Measurements from ENCODE around the gene SAMD11. TPM values are rescaled to one million over a fixed set of nuclear protein-coding genes. Genes with fewer than 3 reads are reported as not detected.

SAMD11 gene
- total and polyA plus RNA-seq, 8 donors: 3.5 to 23.3 (median 4.6) TPM; not detected in 1

GRCh38 chr1:907611-908451, 15.9 kb upstream of the SAMD11 start:
- whole genome bisulfite sequencing, 5 donors: 85 to 91% (median 86%) methylated on average over 13 to 17 of the region's 17 CpGs
- peaks cover 0 to 68% (median 18%) of the 10 kb centered on the region in 3 donors for H3K27me3 ChIP-seq
- no peaks in the 10 kb centered on the region for H3K36me3 ChIP-seq
- DNase-seq: peak; percentile 18 to 23
- no peak overlapping the region for H3K27ac ChIP-seq
- peaks cover 37 to 60% (median 52%) of the 10 kb centered on the region in 4 donors for H3K4me1 ChIP-seq
- no peaks in the 10 kb centered on the region for H3K9me3 ChIP-seq
- H3K4me3 ChIP-seq: no peak overlapping the region
- no peak for TF ChIP-seq EP300 (IDR thresholded peaks at IDR 0.05)
- TF ChIP-seq POLR2A (IDR thresholded peaks at IDR 0.05): no peak
- TF ChIP-seq POLR2AphosphoS5 (IDR thresholded peaks at IDR 0.05): no peak
- intact Hi-C loops (cut with DNase I; ENCODE audit: low total_unique reads): no loop called here

DNA sequence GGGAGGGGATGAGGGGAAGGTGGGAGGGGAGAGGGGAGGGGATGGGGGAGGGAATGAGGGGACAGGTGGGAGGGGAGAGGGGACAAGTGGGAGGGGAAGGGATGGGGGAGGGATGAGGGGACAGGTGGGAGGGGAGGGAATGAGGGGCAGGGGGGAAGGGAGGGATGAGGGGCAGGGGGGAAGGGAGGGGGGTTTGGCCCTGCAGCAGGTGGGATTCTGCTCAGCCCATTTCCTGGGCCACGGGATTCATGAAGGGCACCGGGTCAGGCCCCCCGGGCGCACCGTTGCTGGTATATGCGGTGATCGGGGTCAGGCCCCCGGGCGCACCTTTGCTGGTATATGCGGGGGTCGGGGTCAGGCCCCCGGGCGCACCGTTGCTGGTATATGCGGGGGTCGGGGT, 15.1 kb upstream of the SAMD11 start:
- Histone ChIP-seq H3K9me3 (no peaks in the 10 kb centered on the region), H3K4me3 (no peak overlapping the region), H3K4me1 (peaks cover 37 to 59% (median 51%) of the 10 kb centered on the region in 4 donors), H3K27me3 (peaks cover 0 to 75% (median 18%) of the 10 kb centered on the region in 3 donors), H3K27ac (no peak overlapping the region), H3K36me3 (no peaks in the 10 kb centered on the region)
- intact Hi-C loops (cut with DNase I; ENCODE audit: low total_unique reads): no loop called here
- 69 to 84% (median 78%) methylated on average over 2 to 16 of the region's 16 CpGs for WGBS, 5 donors
- TF ChIP-seq EP300 (IDR thresholded peaks at IDR 0.05) (no peak), POLR2AphosphoS5 (IDR thresholded peaks at IDR 0.05) (no peak), CTCF (IDR thresholded peaks at IDR 0.05) (no peak), POLR2A (IDR thresholded peaks at IDR 0.05) (no peak)
- no peak for DNase-seq

- Histone ChIP-seq H3K36me3 (no peaks in the 10 kb centered on the region), H3K4me1 (peaks cover 29 to 48% (median 44%) of the 10 kb centered on the region in 4 donors), H3K27me3 (peaks cover 0 to 75% (median 16%) of the 10 kb centered on the region in 3 donors), H3K27ac (peak overlapping the region in 1 of 5 donors; percentile 25), H3K4me3 (peak overlapping the region; percentile 21 to 34 (median 27)), H3K9me3 (no peaks in the 10 kb centered on the region)
- TF ChIP-seq POLR2A (IDR thresholded peaks at IDR 0.05): no peak
- no peak for TF ChIP-seq CTCF (IDR thresholded peaks at IDR 0.05)
- TF ChIP-seq POLR2AphosphoS5 (IDR thresholded peaks at IDR 0.05): no peak
- no peak for TF ChIP-seq EP300 (IDR thresholded peaks at IDR 0.05)
- DNase-seq: peak in 1 of 2 donors; percentile 63
- 3 to 10% (median 8%) methylated on average over 13 to 51 of the region's 53 CpGs for WGBS, 5 donors
- intact Hi-C loops (cut with DNase I; ENCODE audit: low total_unique reads): no loop called here
Measured at GRCh38 chr1:909861-910310, 13.8 kb upstream of the SAMD11 start.

GRCh38 chr1:910311-910880, 13.3 kb upstream of the SAMD11 start:
- Histone ChIP-seq H3K27me3 (peaks cover 0 to 73% (median 10%) of the 10 kb centered on the region in 3 donors), H3K9me3 (no peaks in the 10 kb centered on the region), H3K4me3 (peak overlapping the region; percentile 21 to 34 (median 27)), H3K36me3 (no peaks in the 10 kb centered on the region), H3K27ac (peak overlapping the region in 1 of 5 donors; percentile 25), H3K4me1 (peaks cover 24 to 43% (median 39%) of the 10 kb centered on the region in 4 donors)
- TF ChIP-seq POLR2AphosphoS5 (IDR thresholded peaks at IDR 0.05): no peak
- TF ChIP-seq POLR2A (IDR thresholded peaks at IDR 0.05): no peak
- no peak for TF ChIP-seq EP300 (IDR thresholded peaks at IDR 0.05)
- no peak for TF ChIP-seq CTCF (IDR thresholded peaks at IDR 0.05)
- intact Hi-C loops (cut with DNase I; ENCODE audit: low total_unique reads): no loop called here
- WGBS, 5 donors: 14 to 46% (median 18%) methylated on average over 6 to 29 of the region's 29 CpGs
- peak; percentile 44 to 49 for DNase-seq
